Measurements from ENCODE around the gene BLM.

DNA sequence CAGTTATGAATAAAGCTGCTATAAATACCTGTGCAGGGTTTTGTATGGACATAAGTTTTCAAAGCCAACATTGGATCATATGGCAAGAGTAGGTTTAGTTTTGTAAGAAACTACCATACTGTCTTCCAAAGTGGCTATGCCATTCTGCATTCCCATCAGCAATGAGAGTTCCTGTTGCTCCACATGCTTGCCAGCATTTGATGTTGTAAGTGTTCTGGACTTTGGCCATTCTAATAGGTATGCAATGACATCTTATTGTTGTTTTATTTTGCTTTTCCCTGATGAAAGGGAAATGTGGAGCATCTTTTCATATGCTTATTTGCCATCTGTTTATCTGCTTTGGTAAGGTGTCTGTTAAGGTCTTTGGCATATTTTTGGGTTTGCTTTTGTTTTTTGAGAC, 22.2 kb upstream of the BLM start:
- TF ChIP-seq, protein P1, sequence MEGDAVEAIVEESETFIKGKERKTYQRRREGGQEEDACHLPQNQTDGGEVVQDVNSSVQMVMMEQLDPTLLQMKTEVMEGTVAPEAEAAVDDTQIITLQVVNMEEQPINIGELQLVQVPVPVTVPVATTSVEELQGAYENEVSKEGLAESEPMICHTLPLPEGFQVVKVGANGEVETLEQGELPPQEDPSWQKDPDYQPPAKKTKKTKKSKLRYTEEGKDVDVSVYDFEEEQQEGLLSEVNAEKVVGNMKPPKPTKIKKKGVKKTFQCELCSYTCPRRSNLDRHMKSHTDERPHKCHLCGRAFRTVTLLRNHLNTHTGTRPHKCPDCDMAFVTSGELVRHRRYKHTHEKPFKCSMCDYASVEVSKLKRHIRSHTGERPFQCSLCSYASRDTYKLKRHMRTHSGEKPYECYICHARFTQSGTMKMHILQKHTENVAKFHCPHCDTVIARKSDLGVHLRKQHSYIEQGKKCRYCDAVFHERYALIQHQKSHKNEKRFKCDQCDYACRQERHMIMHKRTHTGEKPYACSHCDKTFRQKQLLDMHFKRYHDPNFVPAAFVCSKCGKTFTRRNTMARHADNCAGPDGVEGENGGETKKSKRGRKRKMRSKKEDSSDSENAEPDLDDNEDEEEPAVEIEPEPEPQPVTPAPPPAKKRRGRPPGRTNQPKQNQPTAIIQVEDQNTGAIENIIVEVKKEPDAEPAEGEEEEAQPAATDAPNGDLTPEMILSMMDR (IDR thresholded peaks at IDR 0.05) = no peak
- TF ChIP-seq POLR2A (IDR thresholded peaks at IDR 0.05; ENCODE audit: low read length) (no peak), REST (IDR thresholded peaks at IDR 0.05) (no peak), MAFK (IDR thresholded peaks at IDR 0.05; ENCODE audit: partially characterized antibody) (no peak), CEBPB (IDR thresholded peaks at IDR 0.05) (no peak), TP53 (CRISPR knock-in tag; IDR thresholded peaks at IDR 0.05) (no peak), JUN (IDR thresholded peaks at IDR 0.05) (no peak), NR3C1 (IDR thresholded peaks at IDR 0.05) (no peak), RNF2 (IDR thresholded peaks at IDR 0.05; ENCODE audit: borderline replicate concordance, low read depth) (no peak), ELK1 (IDR thresholded peaks at IDR 0.05; ENCODE audit: low read depth, low read length) (no peak), MYC (IDR thresholded peaks at IDR 0.05; ENCODE audit: borderline replicate concordance, low read length) (no peak)
- TF ChIP-seq, protein P2, sequence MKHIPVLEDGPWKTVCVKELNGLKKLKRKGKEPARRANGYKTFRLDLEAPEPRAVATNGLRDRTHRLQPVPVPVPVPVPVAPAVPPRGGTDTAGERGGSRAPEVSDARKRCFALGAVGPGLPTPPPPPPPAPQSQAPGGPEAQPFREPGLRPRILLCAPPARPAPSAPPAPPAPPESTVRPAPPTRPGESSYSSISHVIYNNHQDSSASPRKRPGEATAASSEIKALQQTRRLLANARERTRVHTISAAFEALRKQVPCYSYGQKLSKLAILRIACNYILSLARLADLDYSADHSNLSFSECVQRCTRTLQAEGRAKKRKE (CRISPR knock-in tag; IDR thresholded peaks at IDR 0.05; ENCODE audit: low read depth) = no peak
- TF ChIP-seq, protein P3, sequence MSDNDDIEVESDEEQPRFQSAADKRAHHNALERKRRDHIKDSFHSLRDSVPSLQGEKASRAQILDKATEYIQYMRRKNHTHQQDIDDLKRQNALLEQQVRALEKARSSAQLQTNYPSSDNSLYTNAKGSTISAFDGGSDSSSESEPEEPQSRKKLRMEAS (IDR thresholded peaks at IDR 0.05) = no peak
